GM10847 (cell line): ENCODE measurements around the gene CPM.

Source experiments
- POLR2A ChIP-seq: IDR thresholded peaks from 2 replicates; pipeline ENCODE4 v1.6.1; 2011; ENCODE audit not compliant: insufficient read length; ENCODE audit errors: extremely low read depth

The CPM gene

GRCh38 chr12:68962877-68963855 lies 30.2 kb upstream of the CPM start:
- no peak for TF ChIP-seq POLR2A

- TF ChIP-seq POLR2A, result no peak
These were observed 27.0 kb upstream of the CPM start for GRCh38 chr12:68959891-68960464.

GRCh38 chr12:68959143-68959858 lies 26.3 kb upstream of the CPM start:
- TF ChIP-seq POLR2A, result no peak

GRCh38 chr12:68958322-68958721 lies 25.4 kb upstream of the CPM start:
- TF ChIP-seq POLR2A, result no peak

GRCh38 chr12:68957273-68957672 lies 24.3 kb upstream of the CPM start:
- no peak for TF ChIP-seq POLR2A

- TF ChIP-seq POLR2A, result no peak
These were observed 23.5 kb upstream of the CPM start for GRCh38 chr12:68956466-68956865.

GRCh38 chr12:68954811-68955210 lies 21.8 kb upstream of the CPM start:
- TF ChIP-seq POLR2A, result no peak

- no peak for TF ChIP-seq POLR2A
These were observed 20.6 kb upstream of the CPM start for GRCh38 chr12:68953536-68953935.

- TF ChIP-seq POLR2A, result no peak
These were observed 18.7 kb upstream of the CPM start for GRCh38 chr12:68951652-68952051.

GRCh38 chr12:68950511-68950910 lies 17.5 kb upstream of the CPM start:
- TF ChIP-seq POLR2A, result no peak

GRCh38 chr12:68945255-68945654 lies 12.3 kb upstream of the CPM start:
- TF ChIP-seq POLR2A, result no peak

- TF ChIP-seq POLR2A, result no peak
These were observed 11.5 kb upstream of the CPM start for GRCh38 chr12:68944296-68945076.

GRCh38 chr12:68943848-68944247 lies 10.9 kb upstream of the CPM start:
- no peak for TF ChIP-seq POLR2A

GRCh38 chr12:68940731-68941130 lies 7.8 kb upstream of the CPM start:
- TF ChIP-seq POLR2A, result no peak

GRCh38 chr12:68939505-68939904 lies 6.5 kb upstream of the CPM start:
- no peak for TF ChIP-seq POLR2A
